Measurements from ENCODE around the gene AGO3.

DNA sequence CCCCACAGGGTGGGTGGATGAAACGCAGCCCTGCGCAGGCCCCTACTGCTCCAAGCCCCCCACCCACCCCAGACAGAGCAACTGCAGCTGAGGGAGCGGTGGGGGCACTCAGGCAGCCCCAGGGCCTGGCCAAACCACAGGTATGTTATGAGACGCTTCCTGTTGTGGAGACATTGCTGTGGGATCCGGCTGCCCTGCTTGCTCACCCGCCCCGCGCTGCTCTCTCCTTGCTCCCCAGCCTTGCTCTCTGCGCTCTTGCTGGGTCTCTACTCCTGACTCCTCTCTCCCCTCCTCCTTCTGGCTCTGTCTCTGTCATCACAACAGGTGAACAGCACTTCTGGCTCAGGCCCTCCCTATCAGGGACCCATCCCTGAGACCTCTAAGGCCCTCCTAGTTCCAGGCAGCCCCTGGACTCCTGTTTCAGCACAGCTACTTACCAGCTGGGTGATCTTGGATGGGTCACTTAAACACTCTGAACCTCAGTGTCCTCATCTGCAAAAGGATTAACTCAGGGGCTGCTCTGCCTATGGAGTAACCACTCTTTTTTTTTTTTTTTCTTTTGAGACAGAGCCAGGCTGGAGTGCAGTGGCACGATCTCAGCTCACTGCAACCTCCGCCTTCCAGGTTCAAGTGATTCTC lies 178.3 kb downstream of the AGO3 start:
- TF ChIP-seq CTCF (IDR thresholded peaks at IDR 0.05; ENCODE audit: extremely low read depth in 1 of 2, insufficient read depth in 1 of 2, low read depth in 1 of 2, low read length in 2 of 2) (no peak), MAX (IDR thresholded peaks at IDR 0.05; ENCODE audit: insufficient read depth, insufficient read length) (no peak), MYC (IDR thresholded peaks at IDR 0.05; ENCODE audit: low read depth, low read length) (no peak), JUN (IDR thresholded peaks at IDR 0.05; ENCODE audit: borderline replicate concordance, insufficient read depth, insufficient read length, low read depth) (no peak), POLR2A (IDR thresholded peaks at IDR 0.05; ENCODE audit: low read depth, low read length) (no peak), EZH2 (IDR thresholded peaks at IDR 0.05; ENCODE audit: borderline replicate concordance, low read depth, low read length, severe bottlenecking) (no peak), POLR2AphosphoS5 (IDR thresholded peaks at IDR 0.05; ENCODE audit: insufficient read depth, low read depth, low read length) (no peak)

Data from endothelial cell of umbilical vein (primary cell).